Stimulated activated CD8-positive, alpha-beta memory T cell treated with anti-CD3 and anti-CD28 coated beads, Interleukin-4, amount 100 ng/mL, for 24 hours (primary cell): ENCODE results near the gene NUP98.
"Not testable (repeated sequence)": the region's sequence is repeated elsewhere in the genome, so short reads cannot be mapped to it uniquely, and the experiment has no call there.

Source experiments
- DNase-seq: peaks from one replicate; pipeline ENCODE4 v3.0.0-alpha.2; 2020; ENCODE audit warnings: low read depth

The NUP98 gene

DNA sequence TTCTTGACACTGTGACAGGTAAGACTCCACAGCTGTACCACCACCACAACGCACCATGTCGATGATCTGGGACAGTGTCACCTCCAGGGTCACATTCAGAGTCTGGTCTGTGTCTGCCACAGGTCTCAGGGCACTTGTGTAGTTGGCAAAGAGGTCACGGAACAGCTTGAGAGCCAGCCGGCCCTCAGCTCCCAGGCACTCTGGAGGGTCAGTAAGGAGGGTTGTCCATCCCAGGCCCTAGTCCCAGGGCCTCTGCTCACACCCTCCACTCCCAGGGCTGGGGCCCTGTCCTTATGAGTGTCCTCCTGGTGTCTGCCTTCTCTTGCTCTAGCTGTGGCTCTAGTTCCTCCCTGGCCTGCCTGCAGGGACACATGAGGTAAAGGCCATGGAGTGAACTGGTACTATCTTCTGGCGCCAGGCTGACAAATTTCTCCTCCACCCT is 127.6 kb downstream of the NUP98 start:
- DNase-seq, result no peak

DNA sequence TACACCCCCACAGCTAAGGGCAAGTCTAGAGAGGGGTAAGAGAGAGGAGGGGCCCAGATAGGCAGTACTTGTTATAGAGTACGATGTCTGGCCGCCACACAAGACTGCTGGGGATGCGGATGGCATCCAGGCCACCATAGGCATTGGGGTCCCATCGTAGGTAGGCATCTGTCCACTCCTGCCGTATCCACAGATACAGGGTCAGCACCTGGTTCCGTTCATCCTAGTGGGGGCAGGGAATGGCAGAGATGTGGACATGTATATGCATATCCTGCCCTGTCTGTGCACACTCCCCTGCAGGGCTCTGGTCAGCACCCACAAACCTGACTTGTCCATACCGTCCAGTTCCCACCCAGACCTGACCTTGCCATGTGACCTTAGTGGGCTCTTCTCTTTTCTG is 128.2 kb downstream of the NUP98 start:
- DNase-seq, result no peak

DNA sequence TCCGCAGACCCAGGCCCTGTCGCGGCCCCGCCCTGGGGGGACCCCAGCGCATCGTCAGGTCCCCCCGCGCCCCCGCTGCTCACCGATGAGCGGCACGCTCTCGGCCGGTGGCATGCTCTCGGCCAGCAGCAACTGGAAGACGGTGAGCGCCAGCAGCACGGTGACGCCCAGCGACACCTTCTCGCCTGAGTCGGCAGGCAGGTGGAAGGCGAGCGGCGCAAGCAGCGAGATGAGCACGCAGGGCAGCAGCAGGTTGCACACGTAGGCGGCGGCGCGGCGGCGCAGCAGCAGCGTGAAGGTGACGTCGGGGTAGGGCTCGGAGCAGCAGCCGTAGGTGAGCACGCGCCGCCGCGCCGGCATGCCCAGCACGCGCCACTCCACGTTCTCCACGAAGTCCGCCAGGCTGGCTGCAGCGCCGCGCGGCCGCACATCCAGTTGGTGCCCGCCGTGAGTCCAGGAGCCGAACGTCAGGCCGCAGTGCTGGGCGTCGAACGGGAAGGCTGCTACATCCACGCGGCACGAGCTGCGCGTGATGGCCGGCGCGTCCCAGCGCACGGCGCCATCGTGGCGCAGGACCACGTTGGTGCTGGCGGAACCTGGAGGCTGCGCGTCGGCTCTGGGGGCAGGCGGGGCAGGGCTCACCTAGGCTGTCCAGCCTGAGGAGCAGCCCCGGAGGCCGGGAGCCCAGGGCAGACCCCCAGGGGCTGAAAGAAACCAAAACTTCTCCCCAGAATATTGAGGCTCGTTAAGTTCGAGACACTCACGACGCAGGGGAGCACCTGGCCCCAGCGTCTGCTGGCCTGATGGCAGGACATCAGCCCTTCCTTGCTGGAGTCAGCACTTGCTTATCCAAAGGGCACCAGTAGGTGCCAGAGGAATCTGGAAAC is 130.0 kb downstream of the NUP98 start:
- no peak for DNase-seq

DNA sequence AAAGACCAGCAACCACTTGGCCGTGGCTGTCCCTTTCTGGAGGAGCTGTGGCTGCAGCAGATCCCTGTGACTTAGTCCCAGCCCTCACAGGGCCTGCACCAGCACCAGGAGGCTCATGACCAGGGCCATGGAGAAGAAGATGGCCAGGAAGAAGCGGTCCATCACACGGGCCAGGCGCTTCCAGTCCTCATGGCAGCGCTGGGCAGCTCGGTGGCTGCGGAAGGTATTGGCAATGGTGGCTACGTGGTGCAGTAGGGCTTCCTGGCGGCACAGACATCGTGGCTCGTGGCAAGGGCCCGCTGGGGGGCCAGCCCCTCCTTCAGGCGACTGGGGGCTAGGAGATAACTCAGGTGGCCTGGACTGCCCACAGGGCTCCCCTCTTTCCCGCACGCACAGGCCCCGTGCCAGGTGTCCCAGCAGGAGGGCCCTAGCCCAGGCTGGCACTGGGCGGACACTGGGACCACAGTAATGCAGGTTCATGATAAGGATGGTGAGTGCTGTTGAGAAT is 131.3 kb downstream of the NUP98 start:
- DNase-seq, result no peak

DNA sequence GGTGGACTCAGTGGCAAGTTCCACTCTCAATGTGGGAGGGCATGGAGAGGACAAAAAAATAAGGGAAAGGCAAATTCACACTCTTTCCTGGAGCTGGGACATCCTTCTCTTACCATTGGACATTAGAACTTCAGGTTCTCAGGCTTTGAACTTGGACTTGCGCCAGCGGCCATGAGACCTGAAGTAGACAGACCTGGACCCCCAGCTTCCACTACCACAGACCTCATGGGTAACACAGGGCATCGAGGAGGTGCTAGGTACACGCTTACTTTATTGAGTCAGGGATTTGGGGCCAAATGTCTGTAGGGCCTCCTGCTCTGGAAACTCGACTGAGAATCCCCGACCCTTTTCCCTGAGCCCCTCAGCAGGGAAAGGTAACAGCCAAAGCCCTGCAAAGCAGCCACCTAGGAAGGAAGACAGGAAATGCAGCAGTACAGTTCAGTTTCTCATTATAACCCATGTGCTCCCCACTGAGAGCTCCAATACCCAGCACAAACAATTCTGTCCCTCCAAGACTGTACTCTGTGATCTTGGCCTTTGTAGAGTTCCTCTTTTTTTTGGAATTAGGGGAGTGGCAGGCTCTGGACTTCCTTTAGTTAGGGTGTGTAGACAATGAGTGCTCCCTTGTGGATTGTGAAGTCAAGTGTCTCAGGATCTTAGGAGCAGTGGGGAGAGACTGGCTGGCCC is 131.9 kb downstream of the NUP98 start:
- no peak for DNase-seq

DNA sequence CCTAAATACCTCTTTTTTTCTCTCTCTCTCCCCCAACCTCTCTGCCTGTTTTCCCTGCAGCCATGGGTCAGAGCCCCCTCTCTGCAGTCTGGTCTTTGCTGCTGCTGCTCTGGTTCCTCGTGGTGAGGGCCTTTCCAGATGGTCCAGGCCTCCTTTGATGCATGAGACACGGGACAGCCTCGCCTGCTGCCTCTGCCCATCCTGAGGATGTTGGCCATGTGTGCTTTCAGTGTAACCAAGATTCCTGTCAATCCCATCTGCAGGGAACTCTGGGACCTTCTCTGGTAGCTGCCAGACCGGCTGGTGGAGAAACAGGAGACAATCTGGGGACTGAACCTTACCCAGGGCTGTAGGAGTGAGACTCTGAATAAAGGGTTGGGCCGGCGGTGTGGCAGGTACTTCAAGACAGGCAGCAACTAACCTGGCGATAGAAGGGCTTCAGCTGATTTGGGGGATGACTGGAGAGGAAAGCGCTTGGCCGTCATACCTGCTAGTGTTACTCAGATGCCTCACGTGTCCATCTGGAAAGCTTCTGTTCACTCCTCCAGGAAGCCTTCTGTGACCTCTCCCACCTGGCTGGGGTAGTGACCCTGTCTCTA is 133.2 kb downstream of the NUP98 start:
- DNase-seq, result no peak

DNA sequence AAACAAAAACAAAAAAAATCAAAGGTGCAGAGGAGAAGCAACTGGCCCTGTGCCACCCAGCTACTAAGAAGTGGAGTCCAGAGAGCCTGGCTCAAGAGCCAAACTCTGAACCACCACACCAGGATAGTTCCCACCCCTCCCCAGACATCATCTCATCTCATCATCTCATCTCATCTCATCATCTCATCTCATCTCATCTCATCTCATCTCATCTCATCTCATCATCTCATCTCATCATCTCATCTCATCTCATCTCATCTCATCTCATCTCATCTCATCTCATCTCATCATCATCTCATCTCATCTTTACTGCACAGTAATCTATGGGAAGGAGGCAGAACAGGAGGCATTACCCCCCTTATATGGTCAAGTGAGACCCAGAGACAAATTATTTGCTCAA is 134.5 kb downstream of the NUP98 start:
- DNase-seq, result no peak

DNA sequence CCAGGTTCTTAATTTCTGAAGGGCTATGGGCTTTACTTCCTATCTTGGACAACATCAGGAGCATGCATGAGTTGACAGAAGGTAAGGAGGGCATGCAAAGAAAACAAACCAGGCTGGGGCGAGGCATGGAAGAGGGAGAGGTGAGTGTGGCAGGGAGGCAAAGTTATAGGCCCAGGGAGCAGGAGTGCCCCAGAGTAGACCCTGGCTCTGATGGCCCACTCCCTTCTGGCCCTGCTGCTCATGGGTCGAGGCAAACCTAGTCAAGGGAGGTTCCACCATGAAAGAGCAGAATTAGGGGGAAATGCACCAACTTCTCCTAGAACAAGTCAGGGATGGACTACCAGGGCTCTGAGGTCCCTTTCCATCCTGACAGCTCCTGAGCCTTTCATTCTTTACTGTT is 136.4 kb downstream of the NUP98 start:
- no peak for DNase-seq

DNA sequence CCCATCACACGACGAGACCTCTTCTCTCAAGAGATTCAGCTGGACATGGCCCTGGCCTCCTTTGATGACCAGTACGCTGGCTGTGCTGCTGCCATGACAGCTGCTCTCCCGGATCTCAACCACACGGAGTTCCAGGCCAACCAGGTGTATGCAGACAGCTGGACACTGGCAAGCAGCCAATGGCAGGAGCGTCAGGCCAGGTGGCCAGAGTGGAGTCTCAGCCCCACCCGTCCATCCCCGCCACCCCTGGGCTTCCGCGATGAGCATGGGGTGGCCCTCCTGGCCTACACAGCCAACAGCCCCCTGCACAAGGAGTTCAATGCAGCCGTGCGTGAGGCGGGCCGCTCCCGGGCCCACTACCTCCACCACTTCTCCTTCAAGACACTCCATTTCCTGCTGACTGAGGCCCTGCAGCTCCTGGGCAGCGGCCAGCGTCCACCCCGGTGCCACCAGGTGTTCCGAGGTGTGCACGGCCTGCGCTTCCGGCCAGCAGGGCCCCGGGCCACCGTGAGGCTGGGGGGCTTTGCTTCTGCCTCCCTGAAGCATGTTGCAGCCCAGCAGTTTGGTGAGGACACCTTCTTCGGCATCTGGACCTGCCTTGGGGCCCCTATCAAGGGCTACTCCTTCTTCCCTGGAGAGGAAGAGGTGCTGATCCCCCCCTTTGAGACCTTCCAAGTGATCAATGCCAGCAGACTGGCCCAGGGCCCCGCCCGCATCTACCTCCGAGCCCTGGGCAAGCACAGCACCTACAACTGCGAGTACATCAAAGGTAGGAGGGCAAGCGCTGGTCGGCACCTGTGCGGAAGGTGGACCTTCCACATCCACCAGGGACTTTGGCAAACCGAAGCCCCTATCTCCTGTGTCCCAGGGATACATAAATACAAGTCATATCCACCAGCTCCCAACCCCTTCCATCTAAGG is 137.5 kb downstream of the NUP98 start:
- DNase-seq, result no peak

DNA sequence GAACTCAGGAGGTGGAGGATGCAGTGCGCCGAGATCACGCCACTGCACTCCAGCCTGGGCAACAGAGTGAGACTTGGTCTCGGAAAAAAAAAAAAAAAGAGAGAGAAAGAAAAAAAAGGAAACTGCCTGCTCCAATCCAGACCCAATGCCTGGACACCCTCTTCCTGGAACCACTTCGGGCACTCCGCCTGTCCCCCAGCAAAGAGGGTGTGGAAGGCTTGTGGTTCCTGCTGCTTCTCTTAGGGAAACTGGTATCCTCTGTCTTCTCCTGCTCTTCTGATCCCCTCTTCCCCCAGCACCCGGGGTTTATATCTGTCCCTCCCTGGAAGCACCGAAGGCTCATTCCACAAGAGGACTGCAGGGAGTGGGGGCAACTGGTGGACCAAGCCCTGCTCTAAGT is 139.1 kb downstream of the NUP98 start:
- no peak for DNase-seq

DNA sequence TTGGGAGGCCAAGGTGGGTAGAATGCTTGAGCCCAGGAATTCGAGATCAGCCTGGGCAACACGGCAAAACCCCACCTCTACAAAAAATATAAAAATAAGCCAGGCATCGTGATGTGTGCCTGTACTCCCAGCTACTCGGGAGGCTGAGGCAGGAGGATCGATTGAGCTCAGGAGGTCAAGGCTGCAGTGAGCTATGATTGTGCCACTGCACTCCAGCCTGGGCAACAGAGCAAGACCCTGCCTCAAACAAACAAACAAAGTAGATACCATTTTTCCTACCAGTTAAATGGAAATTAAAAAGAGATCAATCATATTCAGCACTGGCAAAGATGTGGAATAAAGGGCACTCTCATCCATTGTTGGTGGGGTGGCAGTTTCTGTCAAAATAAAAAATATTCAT is 140.0 kb downstream of the NUP98 start:
- not testable (repeated sequence) for DNase-seq

DNA sequence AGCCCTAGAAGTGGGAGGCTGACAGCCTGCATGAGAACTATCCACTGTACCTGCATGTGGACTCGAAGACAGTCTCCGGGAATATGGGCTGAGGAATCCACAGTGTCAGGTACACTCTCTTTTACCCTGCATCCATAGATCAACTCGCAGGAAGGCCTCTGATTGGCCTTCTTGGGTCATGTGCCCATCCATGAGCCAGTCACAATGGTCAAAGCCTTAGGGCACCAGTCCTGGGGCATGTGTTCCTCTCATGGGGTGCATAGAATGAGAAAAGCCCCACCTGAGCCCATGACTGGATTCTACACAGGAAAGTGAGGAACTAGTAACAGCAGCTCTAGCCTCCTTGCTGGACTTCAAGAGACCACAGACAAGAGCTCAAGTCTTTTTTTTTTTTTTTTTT is 141.8 kb downstream of the NUP98 start:
- no peak for DNase-seq

DNA sequence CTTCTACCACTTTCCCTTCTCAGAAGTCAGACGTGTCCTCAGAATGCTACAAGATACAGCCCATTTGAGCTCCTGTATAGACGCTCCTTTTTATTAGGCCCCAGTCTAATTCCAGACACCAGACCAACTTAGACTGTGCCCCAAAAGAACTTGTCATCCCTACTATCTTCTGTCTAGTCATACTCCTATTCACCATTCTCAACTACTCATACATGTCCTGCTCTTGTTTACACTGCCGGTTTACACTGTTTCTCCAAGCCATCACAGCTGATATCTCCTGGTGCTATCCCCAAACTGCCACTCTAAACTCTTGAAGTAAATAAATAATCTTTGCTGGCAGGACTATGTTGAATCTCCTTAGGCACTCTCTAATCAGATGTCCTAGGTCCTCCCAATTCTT is 144.8 kb downstream of the NUP98 start:
- not testable (repeated sequence) for DNase-seq

DNA sequence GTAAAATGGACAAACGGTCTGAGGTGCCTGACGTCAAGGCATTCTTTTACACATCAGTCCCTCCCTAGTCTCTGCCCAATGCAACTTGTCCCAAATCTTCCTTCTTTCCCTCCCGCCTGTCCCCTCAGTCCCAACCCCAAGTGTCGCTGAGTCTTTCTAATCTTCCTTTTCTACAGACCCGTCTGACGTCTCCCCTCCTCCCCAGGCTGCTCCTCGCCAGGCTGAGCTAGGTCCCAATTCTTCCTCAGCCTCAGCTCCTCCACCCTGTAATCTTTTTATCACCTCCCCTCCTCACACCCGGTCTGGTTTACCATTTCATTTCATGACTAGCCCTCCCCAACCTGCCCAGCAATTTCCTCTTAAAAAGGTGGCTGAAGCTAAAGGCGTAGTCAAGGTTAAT is 148.0 kb downstream of the NUP98 start:
- DNase-seq, result not testable (repeated sequence)

DNA sequence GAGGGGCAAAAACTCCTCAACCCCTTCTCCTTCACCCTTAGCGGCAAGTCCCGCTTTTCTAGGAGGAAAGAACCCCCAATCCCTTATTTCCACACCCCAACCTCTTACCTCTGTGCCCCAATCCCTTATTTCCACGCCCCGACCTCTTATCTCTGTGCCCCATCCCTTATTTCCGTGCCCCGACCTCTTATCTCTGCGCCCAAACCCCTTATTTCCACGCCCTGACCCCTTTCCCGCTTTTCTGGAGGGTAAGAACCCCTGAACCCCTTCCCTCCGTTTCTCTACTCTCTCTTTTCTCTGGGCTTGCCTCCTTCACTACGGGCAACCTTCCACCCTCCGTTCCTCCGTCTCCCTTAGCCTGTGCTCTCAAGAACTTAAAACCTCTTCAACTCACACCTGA is 148.5 kb downstream of the NUP98 start:
- DNase-seq, result not testable (repeated sequence)

DNA sequence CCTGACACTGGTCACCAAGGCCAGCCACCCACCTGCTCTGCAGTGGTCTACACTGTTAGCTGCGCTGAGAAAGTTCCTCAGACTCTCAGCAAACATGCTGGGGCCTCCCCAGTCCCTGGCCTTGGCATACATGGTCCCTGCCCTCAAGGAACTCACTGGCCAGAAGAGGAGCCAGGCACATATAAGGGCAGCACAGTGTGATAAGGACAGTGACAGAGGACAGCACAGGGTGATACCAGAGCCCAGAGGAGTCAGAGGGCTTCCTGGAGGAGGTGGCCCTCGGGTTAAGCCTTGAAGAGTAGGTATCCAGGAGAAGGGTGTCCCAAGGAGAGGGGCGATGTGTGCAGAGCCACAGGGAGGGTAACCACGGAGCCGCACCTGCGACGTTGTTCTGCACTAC is 151.8 kb downstream of the NUP98 start:
- no peak for DNase-seq

DNA sequence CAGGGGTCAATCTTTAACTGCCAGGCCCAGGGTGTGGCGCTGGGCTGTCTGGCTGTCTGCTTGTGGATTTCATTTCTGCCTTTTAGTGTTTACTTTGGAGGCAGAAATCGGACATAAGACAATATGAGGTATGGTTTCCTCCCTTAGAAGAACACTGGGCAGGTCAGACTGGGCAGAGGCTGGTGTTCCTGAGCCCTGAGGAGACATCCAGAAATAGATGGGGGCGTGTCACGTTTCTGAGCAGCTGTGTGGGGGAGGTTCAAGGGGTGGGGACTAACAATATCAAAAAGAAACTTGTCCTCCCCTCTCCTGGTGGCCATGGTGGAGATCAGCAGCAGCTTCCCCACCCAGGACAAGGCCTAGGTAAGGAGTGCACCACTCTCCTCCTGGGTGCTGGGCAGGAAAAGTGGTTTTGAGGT is 152.5 kb downstream of the NUP98 start, which contains the start of gene ART1:
Gene ART1 (plus strand): TSS at position 312 of the 419 bp plus-strand sequence. CDS start 14,086 bp downstream, outside the sequence.
- no peak for DNase-seq

DNA sequence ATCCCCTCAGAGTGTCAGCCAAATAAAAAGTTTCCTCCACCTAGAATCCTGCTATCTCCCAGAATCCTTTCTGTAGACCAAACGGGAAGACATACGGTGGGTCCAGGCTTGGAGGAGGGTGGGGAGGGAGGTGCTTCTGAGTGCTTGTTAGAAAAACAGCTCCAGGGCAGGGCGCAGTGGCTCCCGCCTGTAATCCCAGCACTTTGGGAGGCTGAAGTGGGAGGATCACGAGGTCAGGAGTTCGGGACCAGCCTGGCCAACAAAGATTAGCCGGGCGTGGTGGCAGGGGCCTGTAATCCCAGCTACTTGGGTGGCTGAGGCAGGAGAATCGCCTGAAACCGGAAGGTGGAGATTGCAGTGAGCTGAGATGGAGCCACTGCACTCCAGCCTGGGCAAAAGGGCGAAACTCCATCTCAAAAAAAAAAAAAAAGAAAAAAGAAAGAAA is 154.2 kb downstream of the NUP98 start:
- not testable (repeated sequence) for DNase-seq

DNA sequence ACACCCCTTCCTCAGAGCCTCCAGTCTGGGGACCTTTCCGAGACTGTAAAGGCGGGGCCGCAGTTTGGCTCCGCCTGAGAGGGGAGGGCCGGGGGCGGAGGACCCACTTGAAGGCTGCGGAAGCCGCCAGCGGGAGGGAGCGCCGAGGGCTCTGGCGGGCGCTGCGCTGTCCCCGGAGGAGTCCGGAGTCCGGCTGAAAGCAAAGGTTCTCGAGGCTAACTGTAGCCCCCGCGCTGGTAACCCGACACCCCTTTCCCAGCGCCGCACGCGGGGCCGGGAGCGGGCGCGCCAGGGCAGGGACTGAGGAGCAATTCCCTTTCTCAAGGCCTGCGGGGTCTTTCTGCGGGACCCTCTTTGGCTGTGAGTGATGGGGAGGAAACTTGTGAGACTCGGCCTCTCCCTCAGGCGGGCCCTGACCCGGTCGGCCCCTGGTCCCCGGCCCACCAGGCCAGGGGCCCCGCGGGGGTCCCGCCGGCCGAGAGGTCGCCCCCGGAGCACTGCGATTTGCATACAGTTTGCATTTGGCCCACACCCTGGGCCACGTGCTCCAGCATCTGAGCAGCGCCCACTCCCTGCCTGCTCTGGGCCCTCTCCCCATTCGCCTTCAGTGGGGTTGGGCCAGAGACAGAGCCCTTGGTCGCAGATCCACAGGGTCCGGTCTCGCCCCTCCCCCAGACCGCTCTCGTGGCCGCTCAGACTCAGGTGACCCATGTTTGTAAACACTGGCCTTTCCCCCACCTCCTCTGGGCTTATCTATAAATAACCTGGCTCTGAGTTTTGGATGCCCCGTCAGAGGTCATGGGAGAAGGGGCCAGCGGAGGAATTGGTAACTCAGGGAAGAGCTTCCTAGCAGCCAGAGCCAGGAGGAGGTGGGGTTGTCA is 155.0 kb downstream of the NUP98 start:
- peak; percentile 66 for DNase-seq

DNA sequence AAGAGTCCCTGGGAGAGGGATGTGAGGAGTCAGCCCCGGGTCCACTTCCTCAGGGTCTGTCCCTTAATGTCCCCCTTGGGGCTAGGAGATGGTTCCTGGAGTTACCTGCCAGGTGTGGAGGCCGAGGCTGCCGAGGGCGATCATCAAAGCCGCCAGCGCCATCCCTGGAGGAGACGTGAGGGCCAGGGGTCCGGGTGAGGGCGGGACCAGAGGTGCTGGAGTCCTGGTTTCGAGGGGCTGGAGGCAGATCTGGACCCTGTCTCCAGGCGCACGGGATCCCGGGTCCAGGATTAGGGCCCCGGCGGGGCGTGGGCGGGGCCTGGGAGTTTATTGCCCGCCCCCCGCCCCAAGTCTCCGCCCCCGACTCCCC is 155.7 kb downstream of the NUP98 start, which contains the start of gene ART5:
Gene ART5 (minus strand): TSS at position 292 of the 370 bp plus-strand sequence. CDS start 130 bp downstream, at position 162.
- no peak for DNase-seq
